ENCODE results near the gene MST1R. TPM values are rescaled to one million over a fixed set of nuclear protein-coding genes. Genes with fewer than 3 reads are reported as not detected.

MST1R gene
- polyA plus RNA-seq, 1 donor (not counting 4 experiments of a cell fraction or from before 2014, with no cell fraction given) = 106 TPM

GRCh38 chr3:49878686-49879085 lies 25.0 kb downstream of the MST1R start:
- dilution Hi-C loops (cut with MboI; ENCODE audit: extremely low pct_ligation_motif_present, low sequenced_read_pairs) = no loop called here
- no peaks in the 10 kb centered on the region for H3K9me3 ChIP-seq (ENCODE audit: control insufficient read depth, low read depth, low read length)
- TF ChIP-seq CTCF (optimal IDR thresholded peaks at IDR 0.05 in 1 of 3, IDR thresholded peaks at IDR 0.05 in 1 of 3, conservative IDR thresholded peaks at IDR 0.05 in 1 of 3; ENCODE audit: extremely low read depth in 1 of 3, insufficient read depth in 2 of 3, low read length in 3 of 3) (no peak), EZH2 (IDR thresholded peaks at IDR 0.05; ENCODE audit: low read length) (no peak)
- H3K9me1 ChIP-seq (ENCODE audit: control insufficient read depth, extremely low read depth, insufficient read depth, low read length) = peaks cover 3% of the 10 kb centered on the region
- H3K79me2 ChIP-seq (ENCODE audit: control insufficient read depth, insufficient read depth, low read length) = no peaks in the 10 kb centered on the region
- H3K27me3 ChIP-seq (ENCODE audit: control insufficient read depth, extremely low read depth, insufficient read depth, low read length) = peaks cover 11% of the 10 kb centered on the region
- no peak overlapping the region for H3K4me2 ChIP-seq (ENCODE audit: control insufficient read depth, extremely low read depth, insufficient read depth, low read depth, low read length)
- no peaks in the 10 kb centered on the region for H3K4me1 ChIP-seq (ENCODE audit: control insufficient read depth, extremely low read depth, insufficient read depth, low read length)
- H3K36me3 ChIP-seq (ENCODE audit: control insufficient read depth in 2 of 2, extremely low read depth in 1 of 2, insufficient read depth in 2 of 2, low read length in 2 of 2) = no peaks in the 10 kb centered on the region
- no peak overlapping the region for H3K9ac ChIP-seq (ENCODE audit: control insufficient read depth, extremely low read depth, insufficient read depth, low read length)
- DNase-seq (ENCODE audit: low read depth, low spot score) (no peak), FAIRE-seq (no peak)
- H4K20me1 ChIP-seq (ENCODE audit: control insufficient read depth, extremely low read depth, insufficient read depth, low read length) = peaks cover 9% of the 10 kb centered on the region
- no peak overlapping the region for H3K27ac ChIP-seq (ENCODE audit: control insufficient read depth, insufficient read depth, low read length)
- H3K4me3 ChIP-seq (ENCODE audit: control insufficient read depth in 2 of 3, extremely low read depth in 1 of 3, insufficient read depth in 2 of 3, low read depth in 1 of 3, low read length in 3 of 3) = no peak overlapping the region
- no peak overlapping the region for H2AFZ ChIP-seq (ENCODE audit: control insufficient read depth, low read length)

GRCh38 chr3:49877716-49878115 lies 26.0 kb downstream of the MST1R start:
- no peak overlapping the region for H2AFZ ChIP-seq (ENCODE audit: control insufficient read depth, low read length)
- H3K27ac ChIP-seq (ENCODE audit: control insufficient read depth, insufficient read depth, low read length) = no peak overlapping the region
- no peak for FAIRE-seq
- H3K9me1 ChIP-seq (ENCODE audit: control insufficient read depth, extremely low read depth, insufficient read depth, low read length) = peaks cover 3% of the 10 kb centered on the region
- no peaks in the 10 kb centered on the region for H3K4me1 ChIP-seq (ENCODE audit: control insufficient read depth, extremely low read depth, insufficient read depth, low read length)
- H3K4me2 ChIP-seq (ENCODE audit: control insufficient read depth, extremely low read depth, insufficient read depth, low read depth, low read length) = no peak overlapping the region
- no peak overlapping the region for H3K4me3 ChIP-seq (ENCODE audit: control insufficient read depth in 2 of 3, extremely low read depth in 1 of 3, insufficient read depth in 2 of 3, low read depth in 1 of 3, low read length in 3 of 3)
- peaks cover 9% of the 10 kb centered on the region for H4K20me1 ChIP-seq (ENCODE audit: control insufficient read depth, extremely low read depth, insufficient read depth, low read length)
- H3K27me3 ChIP-seq (ENCODE audit: control insufficient read depth, extremely low read depth, insufficient read depth, low read length) = peaks cover 16% of the 10 kb centered on the region
- no peak for DNase-seq (ENCODE audit: low read depth, low spot score)
- H3K36me3 ChIP-seq (ENCODE audit: control insufficient read depth in 2 of 2, extremely low read depth in 1 of 2, insufficient read depth in 2 of 2, low read length in 2 of 2) = no peaks in the 10 kb centered on the region
- TF ChIP-seq CTCF (optimal IDR thresholded peaks at IDR 0.05 in 1 of 3, IDR thresholded peaks at IDR 0.05 in 1 of 3, conservative IDR thresholded peaks at IDR 0.05 in 1 of 3; ENCODE audit: extremely low read depth in 1 of 3, insufficient read depth in 2 of 3, low read length in 3 of 3) = no peak
- no peak for TF ChIP-seq EZH2 (IDR thresholded peaks at IDR 0.05; ENCODE audit: low read length)
- no peaks in the 10 kb centered on the region for H3K79me2 ChIP-seq (ENCODE audit: control insufficient read depth, insufficient read depth, low read length)
- H3K9ac ChIP-seq (ENCODE audit: control insufficient read depth, extremely low read depth, insufficient read depth, low read length) = no peak overlapping the region
- no peaks in the 10 kb centered on the region for H3K9me3 ChIP-seq (ENCODE audit: control insufficient read depth, low read depth, low read length)
- dilution Hi-C loops (cut with MboI; ENCODE audit: extremely low pct_ligation_motif_present, low sequenced_read_pairs) = no loop called here

All from keratinocyte (primary cell).